Measurements from ENCODE around the gene NCKAP1.
A peak's percentile ranks its signal among the peaks of the same experiment; 100 is the strongest.

NCKAP1 gene

DNA sequence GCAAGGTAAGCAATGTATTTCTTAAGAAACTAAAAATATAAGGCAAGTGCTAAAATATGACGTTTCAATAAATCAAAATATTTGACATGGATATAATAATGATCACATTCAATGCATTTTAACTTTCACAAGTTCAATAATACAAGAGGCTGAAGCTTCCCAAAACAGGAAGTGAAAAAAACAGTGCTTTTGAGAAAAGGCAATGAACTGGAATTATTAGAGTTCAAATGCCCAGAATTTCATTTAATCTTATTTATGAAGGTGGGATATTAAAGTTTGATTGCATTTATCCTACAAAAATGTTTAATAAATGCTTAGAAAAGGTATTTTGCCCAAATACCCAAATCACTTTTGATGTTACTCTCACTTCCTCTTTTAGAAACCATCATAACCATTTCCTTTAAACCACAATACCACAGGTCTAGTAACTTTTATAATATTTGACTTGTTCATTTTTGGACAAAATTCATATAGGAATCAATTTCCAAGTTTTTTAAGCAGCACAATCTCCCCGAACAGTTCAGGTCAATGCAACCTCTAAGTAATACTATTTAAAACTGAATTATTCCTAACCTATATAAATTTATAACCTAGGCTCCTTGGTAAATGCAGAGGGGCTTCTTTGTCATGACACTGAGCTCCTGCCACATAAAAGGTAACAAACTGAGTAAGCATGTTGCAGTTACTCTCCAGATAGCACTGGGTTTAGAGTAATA is 2.1 kb downstream of the NCKAP1 start:
- DNase-seq (ENCODE audit: low read depth) = no peak
- in situ Hi-C loops (cut with HindIII; ENCODE audit: low sequenced_read_pairs) = no loop called here
- TF ChIP-seq, protein P1, sequence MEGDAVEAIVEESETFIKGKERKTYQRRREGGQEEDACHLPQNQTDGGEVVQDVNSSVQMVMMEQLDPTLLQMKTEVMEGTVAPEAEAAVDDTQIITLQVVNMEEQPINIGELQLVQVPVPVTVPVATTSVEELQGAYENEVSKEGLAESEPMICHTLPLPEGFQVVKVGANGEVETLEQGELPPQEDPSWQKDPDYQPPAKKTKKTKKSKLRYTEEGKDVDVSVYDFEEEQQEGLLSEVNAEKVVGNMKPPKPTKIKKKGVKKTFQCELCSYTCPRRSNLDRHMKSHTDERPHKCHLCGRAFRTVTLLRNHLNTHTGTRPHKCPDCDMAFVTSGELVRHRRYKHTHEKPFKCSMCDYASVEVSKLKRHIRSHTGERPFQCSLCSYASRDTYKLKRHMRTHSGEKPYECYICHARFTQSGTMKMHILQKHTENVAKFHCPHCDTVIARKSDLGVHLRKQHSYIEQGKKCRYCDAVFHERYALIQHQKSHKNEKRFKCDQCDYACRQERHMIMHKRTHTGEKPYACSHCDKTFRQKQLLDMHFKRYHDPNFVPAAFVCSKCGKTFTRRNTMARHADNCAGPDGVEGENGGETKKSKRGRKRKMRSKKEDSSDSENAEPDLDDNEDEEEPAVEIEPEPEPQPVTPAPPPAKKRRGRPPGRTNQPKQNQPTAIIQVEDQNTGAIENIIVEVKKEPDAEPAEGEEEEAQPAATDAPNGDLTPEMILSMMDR (IDR thresholded peaks at IDR 0.05; ENCODE audit: low read depth, low read length, missing control alignments) = no peak
- H3K4me3 ChIP-seq (ENCODE audit: low read depth, low read length) = peak overlapping the region; percentile 60

DNA sequence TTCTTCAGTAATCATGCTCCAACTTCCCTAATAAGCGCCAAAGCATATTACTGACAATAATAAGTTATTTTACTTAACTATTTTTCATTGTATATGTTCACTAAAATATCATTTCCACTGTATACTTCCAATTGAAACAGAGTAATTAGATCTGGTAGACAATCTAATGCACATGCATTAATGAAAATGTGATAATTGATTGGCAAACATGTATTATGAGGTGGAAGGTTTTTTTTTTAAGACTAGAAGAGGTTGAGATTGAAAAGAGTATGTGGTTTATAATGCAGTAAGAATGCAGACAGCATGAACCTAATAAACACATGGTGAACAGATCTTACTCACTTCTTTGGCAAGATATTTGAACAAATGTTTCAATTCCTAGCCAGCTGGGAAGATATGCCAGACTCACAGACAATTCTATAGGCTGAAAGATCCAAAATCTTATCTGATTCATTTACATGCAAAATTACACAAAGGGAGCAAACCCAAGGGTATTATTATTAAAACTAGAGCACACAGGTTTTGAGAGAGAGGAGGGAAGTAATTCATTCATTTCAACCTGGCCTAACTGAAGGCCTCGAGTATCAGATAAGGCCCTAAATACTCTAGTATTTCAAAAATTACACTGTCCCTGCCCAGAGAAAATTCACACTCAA is 2.8 kb downstream of the NCKAP1 start:
- in situ Hi-C loops (cut with HindIII; ENCODE audit: low sequenced_read_pairs) = no loop called here
- H3K4me3 ChIP-seq (ENCODE audit: low read depth, low read length) = peak overlapping the region; percentile 60
- DNase-seq (ENCODE audit: low read depth) = peak; percentile 62
- TF ChIP-seq, protein P1 (IDR thresholded peaks at IDR 0.05; ENCODE audit: low read depth, low read length, missing control alignments) = no peak

DNA sequence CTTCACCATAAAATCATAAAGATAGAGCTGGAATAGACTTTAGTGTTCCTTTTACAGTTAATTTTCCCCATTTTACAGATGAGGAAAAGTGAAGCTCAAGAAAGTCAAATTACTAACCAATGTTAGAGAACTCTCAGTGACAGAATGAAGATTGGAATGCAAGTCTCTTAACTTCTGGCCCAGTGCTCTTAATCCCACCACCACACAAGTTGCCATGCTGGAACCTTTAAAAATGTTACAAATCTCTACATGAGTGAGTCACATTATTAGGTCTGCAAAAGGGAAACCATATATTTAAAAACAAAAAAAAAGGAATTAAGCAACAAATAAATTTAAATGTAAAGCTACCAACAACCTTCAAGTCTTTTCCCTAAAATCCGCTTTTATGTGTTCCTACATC is 3.5 kb downstream of the NCKAP1 start:
- no peak overlapping the region for H3K4me3 ChIP-seq (ENCODE audit: low read depth, low read length)
- TF ChIP-seq, protein P1 (IDR thresholded peaks at IDR 0.05; ENCODE audit: low read depth, low read length, missing control alignments) = no peak
- no peak for DNase-seq (ENCODE audit: low read depth)
- in situ Hi-C loops (cut with HindIII; ENCODE audit: low sequenced_read_pairs) = no loop called here

DNA sequence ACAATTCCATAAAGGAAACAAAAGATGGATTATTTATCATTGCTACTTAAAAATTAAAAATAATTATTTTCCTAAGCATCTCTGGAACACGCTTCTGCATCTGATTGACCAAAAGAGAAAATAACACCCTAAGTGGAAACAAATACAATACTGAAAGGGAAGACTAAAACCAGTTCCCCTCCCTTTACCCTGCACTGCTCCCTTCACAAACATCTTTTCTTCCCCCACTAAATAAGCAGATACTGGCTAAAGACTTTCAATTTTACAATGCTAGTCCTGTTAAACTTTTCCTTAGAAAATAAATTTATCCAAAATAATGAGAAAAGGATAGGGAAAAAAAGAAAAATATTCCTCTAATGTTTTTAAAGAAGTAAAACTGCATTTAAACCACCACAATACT is 4.3 kb downstream of the NCKAP1 start:
- TF ChIP-seq, protein P1 (IDR thresholded peaks at IDR 0.05; ENCODE audit: low read depth, low read length, missing control alignments) = no peak
- in situ Hi-C loops (cut with HindIII; ENCODE audit: low sequenced_read_pairs) = no loop called here
- DNase-seq (ENCODE audit: low read depth) = no peak
- no peak overlapping the region for H3K4me3 ChIP-seq (ENCODE audit: low read depth, low read length)

DNA sequence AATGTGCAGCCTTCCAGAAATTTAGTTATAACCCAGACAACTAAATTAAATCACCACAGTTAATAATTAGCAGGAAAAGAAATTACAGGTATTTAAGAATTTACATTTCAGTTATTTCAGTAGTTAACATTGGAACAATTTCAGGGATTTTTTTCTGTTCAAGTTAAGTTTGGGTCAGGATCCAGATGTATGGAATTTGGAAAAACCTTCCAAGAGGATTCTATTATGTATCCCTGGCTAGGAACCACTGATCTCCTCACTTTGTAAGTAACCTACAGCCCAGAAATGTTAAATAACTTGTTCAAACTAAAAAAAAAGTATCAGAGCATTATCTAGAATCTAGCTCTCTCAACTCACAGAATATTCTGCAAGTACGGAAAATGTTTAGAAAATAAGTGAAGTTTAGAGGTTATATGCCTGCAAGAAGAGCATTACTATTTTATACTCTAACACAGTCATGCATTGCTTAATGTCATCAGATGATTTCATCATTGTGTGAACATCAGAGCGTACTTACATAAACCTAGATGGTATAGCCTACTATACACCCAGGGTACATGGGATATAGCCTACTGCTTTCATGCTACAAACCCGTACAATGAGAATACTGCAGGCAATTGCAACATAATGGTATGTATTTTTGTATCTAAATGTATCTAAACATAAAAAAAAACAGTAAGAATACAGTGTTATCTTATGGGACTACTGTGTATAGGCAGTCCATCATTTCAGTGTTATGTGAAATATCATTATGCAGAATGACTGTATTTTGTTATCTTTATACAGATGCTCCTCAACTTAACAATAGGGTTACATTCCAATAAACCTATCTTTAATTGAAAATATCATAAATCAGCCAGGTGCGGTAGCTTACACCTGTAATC is 6.1 kb downstream of the NCKAP1 start:
- no peak overlapping the region for H3K4me3 ChIP-seq (ENCODE audit: low read depth, low read length)
- no peak for DNase-seq (ENCODE audit: low read depth)
- TF ChIP-seq, protein P1 (IDR thresholded peaks at IDR 0.05; ENCODE audit: low read depth, low read length, missing control alignments) = no peak
- in situ Hi-C loops (cut with HindIII; ENCODE audit: low sequenced_read_pairs) = no loop called here

DNA sequence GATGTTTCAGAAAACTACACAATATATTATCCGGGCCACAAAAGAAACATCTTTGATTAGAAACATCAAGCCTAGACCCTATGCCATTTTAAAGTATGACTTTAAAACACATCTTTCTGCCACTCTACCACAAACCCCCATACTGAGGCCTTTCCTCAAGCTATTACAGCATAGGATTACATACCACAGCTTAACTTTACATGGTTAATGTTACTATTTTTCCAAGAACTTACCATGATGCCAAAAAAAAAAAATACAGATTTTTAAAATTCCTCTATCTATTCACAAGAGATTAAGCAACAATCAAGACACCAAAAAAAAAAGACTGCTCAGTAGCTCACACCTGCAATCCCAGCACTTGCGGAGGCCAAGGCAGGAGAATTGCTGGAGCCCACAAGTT is 9.0 kb downstream of the NCKAP1 start:
- TF ChIP-seq, protein P1 (IDR thresholded peaks at IDR 0.05; ENCODE audit: low read depth, low read length, missing control alignments) = no peak
- in situ Hi-C loops (cut with HindIII; ENCODE audit: low sequenced_read_pairs) = no loop called here
- H3K4me3 ChIP-seq (ENCODE audit: low read depth, low read length) = no peak overlapping the region
- no peak for DNase-seq (ENCODE audit: low read depth)
